H1 (cell line): ENCODE data around the gene OSM. TPM values are rescaled to one million over a fixed set of nuclear protein-coding genes. Genes with fewer than 3 reads are reported as not detected.

ENCODE experiments used
- CTCF ChIA-PET: fragments of 300-600 bp; sonication (Branson Sonifier 250); formaldehyde crosslinking; loops from one replicate; lab custom pipeline; 2021; ENCODE audit not compliant: partially characterized antibody; lab: Charles Lee
- POLR2A ChIA-PET: fragments of 300-600 bp; sonication (Branson Sonifier 250); formaldehyde crosslinking; loops from one replicate; lab custom pipeline; 2021; ENCODE audit warnings: inconsistent platforms; ENCODE audit not compliant: partially characterized antibody; lab: Charles Lee
- DNase-seq, 2 experiments: peaks; one replicate each; pipeline versions ENCODE4 v3.0.0 to v3.0.0-alpha.2; 2010 to 2022; ENCODE audit warnings: low spot score in 2 of 2, low read depth in 1 of 2, mixed read lengths in 1 of 2
- FAIRE-seq: peaks from 2 replicates; lab custom pipeline; 2011; peaks lifted over from hg19 to GRCh38; lab: Jason Lieb, UNC
- H2AFZ ChIP-seq: 2 replicates; pipeline ENCODE4 v1.8.1; 2012; ENCODE audit warnings: low read length, inconsistent platforms
- H2AK5ac ChIP-seq: 2 replicates; pipeline ENCODE4 v1.6.1; 2013; ENCODE audit warnings: low read depth, low read length
- H2BK120ac ChIP-seq: replicated peaks from 2 replicates; pipeline ENCODE3; 2013; ENCODE audit warnings: low read depth, low read length, inconsistent platforms
- H2BK12ac ChIP-seq: 2 replicates; pipeline ENCODE4 v1.6.1; 2013; ENCODE audit warnings: low read depth, low read length
- H2BK15ac ChIP-seq: 2 replicates; pipeline ENCODE4 v1.6.1; 2013; ENCODE audit warnings: low read length
- H2BK20ac ChIP-seq: 2 replicates; pipeline ENCODE4 v1.6.1; 2013; ENCODE audit warnings: low read length
- H2BK5ac ChIP-seq: 2 replicates; pipeline ENCODE4 v1.6.1; 2013; ENCODE audit warnings: low read depth, low read length
- H3K14ac ChIP-seq: 2 replicates; pipeline ENCODE4 v1.6.1; 2013; ENCODE audit warnings: inconsistent platforms; ENCODE audit not compliant: insufficient read length
- H3K18ac ChIP-seq: 2 replicates; pipeline ENCODE4 v1.6.1; 2013; ENCODE audit warnings: low read length; ENCODE audit errors: extremely low read depth
- H3K23ac ChIP-seq: 2 replicates; pipeline ENCODE4 v1.6.1; 2013; ENCODE audit warnings: inconsistent platforms; ENCODE audit not compliant: insufficient read length
- H3K23me2 ChIP-seq: 2 replicates; pipeline ENCODE4 v1.6.1; 2013; ENCODE audit warnings: low read depth, low read length
- H3K27ac ChIP-seq: 2 replicates; pipeline ENCODE4 v1.6.1; 2011; ENCODE audit warnings: low read depth, low read length, inconsistent platforms
- H3K27me3 ChIP-seq, 4 experiments: replicated peaks in 1 of 4; 1 replicate in 1 of 4; 2 replicates in 3 of 4; pipeline versions ENCODE4 v1.6.1 to v1.8.1; 2011 to 2013; ENCODE audit warnings: low read length in 3 of 4, mild to moderate bottlenecking in 3 of 4, inconsistent platforms in 2 of 4, mixed read lengths in 2 of 4, moderate library complexity in 1 of 4; ENCODE audit not compliant: control insufficient read depth in 3 of 4, insufficient read depth in 3 of 4; ENCODE audit errors: extremely low read depth in 1 of 4
- H3K36me3 ChIP-seq, 4 experiments: 2 replicates each; pipeline versions ENCODE4 v1.6.1 to v1.8.1; 2011 to 2013; ENCODE audit warnings: mild to moderate bottlenecking in 4 of 4, low read length in 3 of 4, moderate library complexity in 2 of 4, control low read depth in 1 of 4, inconsistent platforms in 1 of 4; ENCODE audit not compliant: insufficient read depth in 4 of 4, control insufficient read depth in 2 of 4
- H3K4ac ChIP-seq: replicated peaks from 2 replicates; pipeline ENCODE3; 2013; ENCODE audit warnings: low read length, low read depth, mixed read lengths, inconsistent platforms; ENCODE audit not compliant: insufficient read length
- H3K4me1 ChIP-seq, 4 experiments: replicated peaks in 1 of 4; 1 replicate in 1 of 4; 2 replicates in 3 of 4; pipeline versions ENCODE4 v1.6.1 to v1.8.1; 2011 to 2013; ENCODE audit warnings: low read length in 3 of 4, inconsistent platforms in 2 of 4, mixed read lengths in 1 of 4; ENCODE audit not compliant: insufficient read depth in 4 of 4, control insufficient read depth in 3 of 4
- H3K4me2 ChIP-seq, 2 experiments: 2 replicates each; pipeline versions ENCODE4 v1.6.1 to v1.8.1; 2011 to 2013; ENCODE audit warnings: low read depth in 2 of 2, low read length in 2 of 2, control low read depth in 1 of 2, inconsistent platforms in 1 of 2, mild to moderate bottlenecking in 1 of 2; ENCODE audit not compliant: insufficient read depth in 1 of 2
- H3K4me3 ChIP-seq, 4 experiments: fragments of 200-600, 300-600 bp in 1 of 4; sonication (generic), shearing (Covaris generic), sonication (Bioruptor Twin) in 1 of 4; 2 replicates each; pipeline versions ENCODE4 v1.5.1 to v1.8.1; 2011 to 2016; ENCODE audit warnings: low read length in 4 of 4, low read depth in 3 of 4, control low read depth in 2 of 4, inconsistent platforms in 2 of 4, mild to moderate bottlenecking in 2 of 4, mixed read lengths in 1 of 4, moderate library complexity in 1 of 4; ENCODE audit not compliant: insufficient read depth in 2 of 4; ENCODE audit errors: extremely low read depth in 1 of 4
- H3K56ac ChIP-seq: replicated peaks from 2 replicates; pipeline ENCODE3; 2013; ENCODE audit warnings: low read depth, mild to moderate bottlenecking, mixed read lengths, low read length, inconsistent platforms; ENCODE audit not compliant: insufficient read length
- H3K79me1 ChIP-seq: 2 replicates; pipeline ENCODE4 v1.6.1; 2013; ENCODE audit warnings: low read depth, low read length, control low read depth
- H3K79me2 ChIP-seq, 2 experiments: 2 replicates each; pipeline versions ENCODE4 v1.6.1 to v1.8.1; 2012 to 2013; ENCODE audit warnings: low read length in 2 of 2, mild to moderate bottlenecking in 2 of 2, inconsistent platforms in 1 of 2; ENCODE audit not compliant: insufficient read depth in 2 of 2, control insufficient read depth in 1 of 2
- H3K9ac ChIP-seq, 4 experiments: replicated peaks in 1 of 4; 1 replicate in 1 of 4; 2 replicates in 3 of 4; pipeline versions ENCODE4 v1.6.1 to v1.8.1; 2011 to 2013; ENCODE audit warnings: low read depth in 3 of 4, low read length in 3 of 4, control low read depth in 2 of 4, mild to moderate bottlenecking in 2 of 4, moderate library complexity in 2 of 4, inconsistent platforms in 1 of 4; ENCODE audit errors: extremely low read depth in 1 of 4
- H3K9me3 ChIP-seq, 2 experiments: 2 replicates each; pipeline versions ENCODE4 v1.6.1 to v1.8.1; 2012 to 2013; ENCODE audit warnings: mild to moderate bottlenecking in 2 of 2, moderate library complexity in 2 of 2, control low read depth in 1 of 2, inconsistent platforms in 1 of 2, low read depth in 1 of 2, low read length in 1 of 2, mixed read lengths in 1 of 2; ENCODE audit not compliant: insufficient read depth in 2 of 2
- H4K20me1 ChIP-seq, 2 experiments: replicated peaks in 1 of 2; 2 replicates each; pipeline versions ENCODE3 to v1.8.1; 2011 to 2013; ENCODE audit warnings: inconsistent platforms in 2 of 2, low read length in 2 of 2, mild to moderate bottlenecking in 1 of 2; ENCODE audit not compliant: insufficient read depth in 2 of 2, control insufficient read depth in 1 of 2
- H4K5ac ChIP-seq: 2 replicates; pipeline ENCODE4 v1.6.1; 2013; ENCODE audit warnings: low read length, low read depth, mixed read lengths, inconsistent platforms; ENCODE audit not compliant: insufficient read length
- H4K8ac ChIP-seq: 2 replicates; pipeline ENCODE4 v1.8.0; 2013; ENCODE audit warnings: mild to moderate bottlenecking, moderate library complexity, low read length, inconsistent platforms; ENCODE audit not compliant: insufficient read depth; ENCODE audit errors: extremely low read depth
- H4K91ac ChIP-seq: replicated peaks from 2 replicates; pipeline ENCODE3; 2013; ENCODE audit warnings: low read length, mixed read lengths, inconsistent platforms; ENCODE audit not compliant: insufficient read length
- BRCA1 ChIP-seq: IDR thresholded peaks from 2 replicates; pipeline ENCODE4 v1.6.1; 2012; ENCODE audit warnings: low read depth, low read length, improper control_type of control experiment
- CBX5 ChIP-seq: fragments of 300-800, 300-1000 bp; sonication (generic); IDR thresholded peaks from 2 replicates; pipeline ENCODE4 v1.7.1; 2016; ENCODE audit warnings: antibody characterized with exemption, low read length, low read depth
- CEBPB ChIP-seq: IDR thresholded peaks from 2 replicates; pipeline ENCODE4 v1.6.1; 2012; ENCODE audit warnings: low read depth, low read length
- CTBP2 ChIP-seq: IDR thresholded peaks from 2 replicates; pipeline ENCODE4 v1.7.0; 2011; ENCODE audit warnings: borderline replicate concordance, mild to moderate bottlenecking, moderate library complexity, mixed read lengths, low read length; ENCODE audit not compliant: insufficient read depth, insufficient read length
- EZH2 ChIP-seq: fragments of 200-600 bp; sonication (generic); IDR thresholded peaks from 2 replicates; pipeline ENCODE4 v1.7.1; 2012; ENCODE audit warnings: low read depth, mild to moderate bottlenecking, moderate library complexity, low read length, inconsistent platforms; ENCODE audit not compliant: severe bottlenecking
- HDAC2 ChIP-seq, 2 experiments: fragments of 300-600 bp in 1 of 2; sonication (generic) in 1 of 2; IDR thresholded peaks; 2 replicates each; pipeline ENCODE4 v1.6.1; 2011 to 2012; ENCODE audit warnings: low read depth in 2 of 2, low read length in 2 of 2, mild to moderate bottlenecking in 2 of 2, moderate library complexity in 2 of 2, borderline replicate concordance in 1 of 2, inconsistent platforms in 1 of 2
- JUN ChIP-seq: IDR thresholded peaks from 2 replicates; pipeline ENCODE4 v1.6.1; 2011; ENCODE audit warnings: low read depth, mild to moderate bottlenecking, improper control_type of control experiment, low read length
- KDM4A ChIP-seq: IDR thresholded peaks from one replicate; pipeline ENCODE4 v1.7.1; 2012; ENCODE audit warnings: low read depth, mild to moderate bottlenecking, moderate library complexity, low read length, inconsistent platforms; ENCODE audit not compliant: severe bottlenecking
- MAFK ChIP-seq: IDR thresholded peaks from 2 replicates; pipeline ENCODE4 v1.6.1; 2012; ENCODE audit warnings: low read depth, mild to moderate bottlenecking, improper control_type of control experiment, low read length
- NANOG ChIP-seq: IDR thresholded peaks from 2 replicates; pipeline ENCODE4 v1.6.1; 2011; ENCODE audit warnings: low read length, low read depth, mild to moderate bottlenecking, inconsistent platforms; ENCODE audit not compliant: insufficient read depth, poor library complexity, severe bottlenecking
- POU5F1 ChIP-seq: IDR thresholded peaks from 2 replicates; pipeline ENCODE4 v1.6.1; 2011; ENCODE audit warnings: low read depth, mild to moderate bottlenecking, low read length, moderate library complexity
- RNF2 ChIP-seq: fragments of 200-900, 300-1000 bp; sonication (generic); IDR thresholded peaks from 2 replicates; pipeline ENCODE4 v1.7.1; 2016; ENCODE audit warnings: borderline replicate concordance, low read depth, mild to moderate bottlenecking, antibody characterized with exemption, low read length; ENCODE audit not compliant: poor library complexity, severe bottlenecking; ENCODE audit errors: missing control alignments
- SIRT6 ChIP-seq: IDR thresholded peaks from one replicate; pipeline ENCODE4 v1.7.1; 2012; ENCODE audit warnings: low read length, inconsistent platforms
- ZNF274 ChIP-seq: IDR thresholded peaks from 2 replicates; pipeline ENCODE4 v1.7.0; 2012; ENCODE audit warnings: low read length, borderline replicate concordance; ENCODE audit errors: extremely low read depth
- WGBS, 2 experiments: shearing (Covaris generic) in 1 of 2; methylation state at CpG; one replicate each; pipeline versions ENCODE4 v1.1.6 to v1.1.7; 2013 to 2015; ENCODE audit warnings: low lambda C conversion rate in 2 of 2, mixed read lengths in 2 of 2, inconsistent platforms in 1 of 2, low coverage in 1 of 2, missing lambda C conversion rate in 1 of 2; ENCODE audit not compliant: insufficient replicate concordance in 2 of 2, insufficient coverage in 1 of 2, insufficient read length in 1 of 2; ENCODE audit errors: extremely low coverage in 1 of 2, missing lambda C conversion rate in 1 of 2; 5-methylcytosine and 5-hydroxymethylcytosine counted together
- polyA plus RNA-seq, 7 experiments: library from polyadenylated mRNA; depleted of rRNA in 3 of 7; stranded (reverse) in 5 of 7; unstranded in 2 of 7; fragments of >200 nt in 5 of 7; fragments of 200-250 nt in 2 of 7; gene quantifications; 1 replicate in 5 of 7; 2 replicates in 1 of 7; 4 replicates in 1 of 7; pipeline versions ENCODE4 v1.2.1 to v1.2.3, GENCODE V29; 2011 to 2013; ENCODE audit warnings: missing spikeins in 2 of 7, mixed read lengths in 2 of 7
- total RNA-seq: library from RNA; stranded (reverse); fragmentation: NEBNext Ultra II Directional; extraction: Animal tissue kit (Norgen Biotek cat#: 25700); gene quantifications from 2 replicates; pipeline ENCODE4 v1.2.1, GENCODE V29; 2021

The OSM gene
- total and polyA plus RNA-seq, 2 of the 8 experiments (the other 6 are each of a cell fraction or from before 2014, with no cell fraction given) = not detected

DNA sequence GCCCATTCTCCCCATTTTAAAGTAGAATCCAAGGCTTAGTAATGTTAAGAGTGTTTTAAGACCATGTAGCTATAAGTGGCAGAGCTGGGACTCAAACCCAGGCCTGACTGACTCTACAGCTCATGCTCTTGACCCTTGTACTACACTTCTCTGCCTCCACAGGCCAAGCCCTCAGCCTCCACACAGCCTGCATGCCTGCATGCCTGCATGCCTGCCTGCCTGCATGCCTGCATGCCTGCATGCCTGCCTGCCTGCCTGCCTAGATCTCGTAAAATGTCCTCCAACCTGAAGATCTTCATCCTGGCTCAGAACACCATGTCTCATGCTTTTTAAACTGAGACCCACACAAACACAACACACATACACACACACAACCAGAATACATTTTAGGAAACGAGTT lies 41.4 kb upstream of the OSM start:
- 88% methylated on average over 2 of the region's 2 CpGs; no CpG with 5 or more reads in 1 of the 2 experiments for WGBS, 2 experiments
- H3K4ac ChIP-seq = no peak overlapping the region
- DNase-seq (no peak), FAIRE-seq (no peak)
- no peaks in the 10 kb centered on the region for H3K36me3 ChIP-seq
- H3K23ac ChIP-seq = no peak overlapping the region
- H2BK120ac ChIP-seq = no peak overlapping the region
- H3K4me3 ChIP-seq = no peak overlapping the region
- H2AK5ac ChIP-seq = no peak overlapping the region
- H2BK12ac ChIP-seq = no peak overlapping the region
- H3K4me2 ChIP-seq = no peak overlapping the region
- H2BK20ac ChIP-seq = no peak overlapping the region
- no peak overlapping the region for H2BK15ac ChIP-seq
- no peaks in the 10 kb centered on the region for H3K79me1 ChIP-seq
- no peak overlapping the region for H3K9ac ChIP-seq
- no peak overlapping the region for H3K18ac ChIP-seq
- CTCF ChIA-PET = interaction anchor here (1.1 to 1.8 kb wide), 3 partner anchors 9 to 20 kb away, joined by 3 to 5 read pairs (median 4); no protein-coding TSS in a partner anchor
- no peak overlapping the region for H4K8ac ChIP-seq
- no peaks in the 10 kb centered on the region for H3K79me2 ChIP-seq
- no peak overlapping the region for H2AFZ ChIP-seq
- POLR2A ChIA-PET = no interaction called here
- H2BK5ac ChIP-seq = no peak overlapping the region
- H4K91ac ChIP-seq = no peak overlapping the region
- H3K4me1 ChIP-seq = peaks cover 0 to 5% (median 1%) of the 10 kb centered on the region in 4 experiments; a peak in 3 of 7 replicates
- no peaks in the 10 kb centered on the region for H3K27me3 ChIP-seq
- no peak overlapping the region for H3K56ac ChIP-seq
- no peak overlapping the region for H3K27ac ChIP-seq
- H3K23me2 ChIP-seq = no peaks in the 10 kb centered on the region
- H4K20me1 ChIP-seq = peaks cover 0 to 2% of the 10 kb centered on the region in 2 experiments
- H3K9me3 ChIP-seq = no peaks in the 10 kb centered on the region
- no peak overlapping the region for H3K14ac ChIP-seq
- no peak overlapping the region for H4K5ac ChIP-seq
- no peak for TF ChIP-seq CBX5
- TF ChIP-seq ZNF274 = no peak
- no peak for TF ChIP-seq JUN
- no peak for TF ChIP-seq CTBP2
- no peak for TF ChIP-seq CEBPB
- TF ChIP-seq RNF2 = no peak
- TF ChIP-seq SIRT6 = no peak
- TF ChIP-seq KDM4A = no peak
- no peak for TF ChIP-seq NANOG
- no peak for TF ChIP-seq BRCA1
- TF ChIP-seq POU5F1 = no peak
- TF ChIP-seq MAFK = no peak
- no peak for TF ChIP-seq HDAC2 (IDR thresholded peaks at IDR 0.05; ENCODE audit: borderline replicate concordance in 1 of 2, low read depth in 2 of 2, low read length in 2 of 2)
- no peak for TF ChIP-seq EZH2
